ENCODE data around the gene PRSS36. TPM values are rescaled to one million over a fixed set of nuclear protein-coding genes. Genes with fewer than 3 reads are reported as not detected.
"Not testable (repeated sequence)": the region's sequence is repeated elsewhere in the genome, so short reads cannot be mapped to it uniquely, and the experiment has no call there.

PRSS36 gene
- total RNA-seq, 1 experiment from 2014 or later, result 0.23 TPM

GRCh38 chr16:31141489-31142108 is 8.3 kb downstream of the PRSS36 start:
- H3K4me3 ChIP-seq (ENCODE audit: low read depth in 2 of 2, low read length in 2 of 2), result peak overlapping the region; percentile 15 to 55
- intact Hi-C loops (cut with micrococcal nuclease; ENCODE audit: unreplicated experiment) (no loop called here), in situ Hi-C loops (cut with HindIII; ENCODE audit: low pct_unique_long_range_greater_than_20kb, low sequenced_read_pairs) (no loop called here)
- no peak for TF ChIP-seq SIN3A (IDR thresholded peaks at IDR 0.05; ENCODE audit: borderline replicate concordance, insufficient read depth, low read depth, low read length)
- no peak for TF ChIP-seq POLR2AphosphoS5 (IDR thresholded peaks at IDR 0.05; ENCODE audit: low read depth, low read length)
- TF ChIP-seq, protein P1, sequence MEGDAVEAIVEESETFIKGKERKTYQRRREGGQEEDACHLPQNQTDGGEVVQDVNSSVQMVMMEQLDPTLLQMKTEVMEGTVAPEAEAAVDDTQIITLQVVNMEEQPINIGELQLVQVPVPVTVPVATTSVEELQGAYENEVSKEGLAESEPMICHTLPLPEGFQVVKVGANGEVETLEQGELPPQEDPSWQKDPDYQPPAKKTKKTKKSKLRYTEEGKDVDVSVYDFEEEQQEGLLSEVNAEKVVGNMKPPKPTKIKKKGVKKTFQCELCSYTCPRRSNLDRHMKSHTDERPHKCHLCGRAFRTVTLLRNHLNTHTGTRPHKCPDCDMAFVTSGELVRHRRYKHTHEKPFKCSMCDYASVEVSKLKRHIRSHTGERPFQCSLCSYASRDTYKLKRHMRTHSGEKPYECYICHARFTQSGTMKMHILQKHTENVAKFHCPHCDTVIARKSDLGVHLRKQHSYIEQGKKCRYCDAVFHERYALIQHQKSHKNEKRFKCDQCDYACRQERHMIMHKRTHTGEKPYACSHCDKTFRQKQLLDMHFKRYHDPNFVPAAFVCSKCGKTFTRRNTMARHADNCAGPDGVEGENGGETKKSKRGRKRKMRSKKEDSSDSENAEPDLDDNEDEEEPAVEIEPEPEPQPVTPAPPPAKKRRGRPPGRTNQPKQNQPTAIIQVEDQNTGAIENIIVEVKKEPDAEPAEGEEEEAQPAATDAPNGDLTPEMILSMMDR (IDR thresholded peaks at IDR 0.05), result no peak
- TF ChIP-seq, protein P2, sequence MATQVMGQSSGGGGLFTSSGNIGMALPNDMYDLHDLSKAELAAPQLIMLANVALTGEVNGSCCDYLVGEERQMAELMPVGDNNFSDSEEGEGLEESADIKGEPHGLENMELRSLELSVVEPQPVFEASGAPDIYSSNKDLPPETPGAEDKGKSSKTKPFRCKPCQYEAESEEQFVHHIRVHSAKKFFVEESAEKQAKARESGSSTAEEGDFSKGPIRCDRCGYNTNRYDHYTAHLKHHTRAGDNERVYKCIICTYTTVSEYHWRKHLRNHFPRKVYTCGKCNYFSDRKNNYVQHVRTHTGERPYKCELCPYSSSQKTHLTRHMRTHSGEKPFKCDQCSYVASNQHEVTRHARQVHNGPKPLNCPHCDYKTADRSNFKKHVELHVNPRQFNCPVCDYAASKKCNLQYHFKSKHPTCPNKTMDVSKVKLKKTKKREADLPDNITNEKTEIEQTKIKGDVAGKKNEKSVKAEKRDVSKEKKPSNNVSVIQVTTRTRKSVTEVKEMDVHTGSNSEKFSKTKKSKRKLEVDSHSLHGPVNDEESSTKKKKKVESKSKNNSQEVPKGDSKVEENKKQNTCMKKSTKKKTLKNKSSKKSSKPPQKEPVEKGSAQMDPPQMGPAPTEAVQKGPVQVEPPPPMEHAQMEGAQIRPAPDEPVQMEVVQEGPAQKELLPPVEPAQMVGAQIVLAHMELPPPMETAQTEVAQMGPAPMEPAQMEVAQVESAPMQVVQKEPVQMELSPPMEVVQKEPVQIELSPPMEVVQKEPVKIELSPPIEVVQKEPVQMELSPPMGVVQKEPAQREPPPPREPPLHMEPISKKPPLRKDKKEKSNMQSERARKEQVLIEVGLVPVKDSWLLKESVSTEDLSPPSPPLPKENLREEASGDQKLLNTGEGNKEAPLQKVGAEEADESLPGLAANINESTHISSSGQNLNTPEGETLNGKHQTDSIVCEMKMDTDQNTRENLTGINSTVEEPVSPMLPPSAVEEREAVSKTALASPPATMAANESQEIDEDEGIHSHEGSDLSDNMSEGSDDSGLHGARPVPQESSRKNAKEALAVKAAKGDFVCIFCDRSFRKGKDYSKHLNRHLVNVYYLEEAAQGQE (IDR thresholded peaks at IDR 0.05; ENCODE audit: insufficient read depth in 1 of 2, low read depth in 2 of 2, low read length in 1 of 2), result no peak
- no peak for TF ChIP-seq TCF7L2 (IDR thresholded peaks at IDR 0.05; ENCODE audit: low read depth, low read length)
- peak overlapping the region; percentile 66 for H3K27ac ChIP-seq (ENCODE audit: low read length)
- no peak for DNase-seq (ENCODE audit: low read depth, low spot score)
- no peaks in the 10 kb centered on the region for H3K36me3 ChIP-seq (ENCODE audit: control insufficient read depth, insufficient read depth, low read length)
- no peaks in the 10 kb centered on the region for H3K27me3 ChIP-seq (ENCODE audit: control insufficient read depth, insufficient read depth, low read length)
- no peaks in the 10 kb centered on the region for H3K9me3 ChIP-seq (ENCODE audit: control insufficient read depth, insufficient read depth, low read depth, low read length)
- H3K4me1 ChIP-seq (ENCODE audit: control insufficient read depth, insufficient read depth, low read length), result peaks cover 16% of the 10 kb centered on the region
- POLR2A ChIA-PET, result interaction anchor here (0.7 to 1.4 kb wide), 4 partner anchors 15 to 39 kb away, joined by 3 to 9 read pairs (median 6); partner anchors contain the start of genes FUS and KAT8
- CTCF ChIA-PET, result interaction anchor here (0.6 to 1.4 kb wide), 17 partner anchors 8 to 189 kb away, joined by 3 to 12 read pairs (median 3); partner anchors contain the start of genes FUS, HSD3B7, KAT8 and ZNF646
- no TSS peak for BruUV-seq (replicated peaks)
- ATAC-seq, result peak; percentile 33

DNA sequence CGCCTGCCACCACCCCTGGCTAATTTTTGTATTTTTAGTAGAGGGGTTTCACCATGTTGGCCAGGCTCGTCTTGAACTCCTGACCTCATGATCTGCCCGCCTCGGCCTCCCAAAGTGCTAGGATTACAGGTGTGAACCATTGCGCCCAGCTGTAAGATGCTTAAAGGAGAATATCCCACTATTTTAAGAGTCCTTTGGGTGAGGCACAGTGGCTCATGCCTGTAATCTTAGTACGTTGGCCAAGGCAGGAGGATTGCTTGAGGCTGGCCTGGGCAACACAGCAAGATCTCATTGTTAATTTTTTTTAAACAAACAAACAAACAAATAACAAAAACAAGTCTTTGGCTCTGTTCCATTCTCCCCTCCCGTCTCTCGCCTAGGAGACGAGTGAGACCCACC is 8.8 kb downstream of the PRSS36 start:
- CTCF ChIA-PET; H3K4me3 ChIP-seq (ENCODE audit: low read depth in 2 of 2, low read length in 2 of 2); H3K36me3 ChIP-seq (ENCODE audit: control insufficient read depth, insufficient read depth, low read length); DNase-seq (ENCODE audit: low read depth, low spot score); POLR2A ChIA-PET; H3K9me3 ChIP-seq (ENCODE audit: control insufficient read depth, insufficient read depth, low read depth, low read length); intact Hi-C loops (cut with micrococcal nuclease; ENCODE audit: unreplicated experiment); ATAC-seq; H3K27me3 ChIP-seq (ENCODE audit: control insufficient read depth, insufficient read depth, low read length); in situ Hi-C loops (cut with HindIII; ENCODE audit: low pct_unique_long_range_greater_than_20kb, low sequenced_read_pairs); H3K27ac ChIP-seq (ENCODE audit: low read length); BruUV-seq (replicated peaks): not testable (repeated sequence)
- peaks cover 16% of the 10 kb centered on the region for H3K4me1 ChIP-seq (ENCODE audit: control insufficient read depth, insufficient read depth, low read length)
